GM21737 (cell line): Measurements from ENCODE around the gene CNOT1.
A peak's percentile ranks its signal among the peaks of the same experiment; 100 is the strongest.
"Not testable (repeated sequence)": the region's sequence is repeated elsewhere in the genome, so short reads cannot be mapped to it uniquely, and the experiment has no call there.

ENCODE experiments used
- ATAC-seq: cut with Tn5 transposase; IDR thresholded peaks from one replicate; pipeline ENCODE4 v1.9.1; 2021; ENCODE audit warnings: mild to moderate bottlenecking, moderate library complexity; ENCODE audit not compliant: unreplicated experiment

The CNOT1 gene

GRCh38 chr16:58629733-58630640 lies at the start of gene CNOT1:
TSS of gene CNOT1 (minus strand) at chr16:58629826. CDS start at chr16:58599337, 30,489 bp downstream.
- ATAC-seq: peak; percentile 85

GRCh38 chr16:58678716-58679115 lies 49.1 kb upstream of the CNOT1 start:
- ATAC-seq: no peak

GRCh38 chr16:58678269-58678668 lies 48.6 kb upstream of the CNOT1 start:
- no peak for ATAC-seq

GRCh38 chr16:58670946-58671583 lies 41.4 kb upstream of the CNOT1 start:
- no peak for ATAC-seq

- ATAC-seq: no peak
Observed at GRCh38 chr16:58670177-58670576, 40.6 kb upstream of the CNOT1 start.

GRCh38 chr16:58665200-58665599 lies 35.6 kb upstream of the CNOT1 start:
- no peak for ATAC-seq

- ATAC-seq: peak; percentile 62
Observed at GRCh38 chr16:58661199-58661830, 31.7 kb upstream of the CNOT1 start.

GRCh38 chr16:58659911-58660310 lies 30.3 kb upstream of the CNOT1 start:
- ATAC-seq: not testable (repeated sequence)

GRCh38 chr16:58658796-58659211 lies 29.2 kb upstream of the CNOT1 start:
- ATAC-seq: no peak

GRCh38 chr16:58656899-58657298 lies 27.3 kb upstream of the CNOT1 start:
- no peak for ATAC-seq

- no peak for ATAC-seq
Observed at GRCh38 chr16:58655215-58655596, 25.6 kb upstream of the CNOT1 start.

GRCh38 chr16:58654560-58655214 lies 25.1 kb upstream of the CNOT1 start:
- no peak for ATAC-seq

- ATAC-seq: no peak
Observed at GRCh38 chr16:58652741-58653140, 23.1 kb upstream of the CNOT1 start.

- no peak for ATAC-seq
Observed at GRCh38 chr16:58651965-58652348, 22.3 kb upstream of the CNOT1 start.

GRCh38 chr16:58649707-58650106 lies 20.1 kb upstream of the CNOT1 start:
- ATAC-seq: no peak

GRCh38 chr16:58647107-58647506 lies 17.5 kb upstream of the CNOT1 start:
- ATAC-seq: no peak

GRCh38 chr16:58644765-58645487 lies 15.3 kb upstream of the CNOT1 start:
- no peak for ATAC-seq

GRCh38 chr16:58644108-58644507 lies 14.5 kb upstream of the CNOT1 start:
- no peak for ATAC-seq

GRCh38 chr16:58640949-58641348 lies 11.3 kb upstream of the CNOT1 start:
- no peak for ATAC-seq

GRCh38 chr16:58639836-58640235 lies 10.2 kb upstream of the CNOT1 start:
- no peak for ATAC-seq

GRCh38 chr16:58639230-58639629 lies 9.6 kb upstream of the CNOT1 start:
- no peak for ATAC-seq
